Fibroblast of lung (primary cell): ENCODE results near the gene WBP1L. TPM values are rescaled to one million over a fixed set of nuclear protein-coding genes. Genes with fewer than 3 reads are reported as not detected.
"Not testable (repeated sequence)": the region's sequence is repeated elsewhere in the genome, so short reads cannot be mapped to it uniquely, and the experiment has no call there.

ENCODE experiments used
- DNase-seq, 2 donors: peaks; one replicate each; pipeline versions ENCODE4 v3.0.0 to v3.0.0-alpha.2; 2010; ENCODE audit warnings: low read depth in 2 of 2
- H2AFZ ChIP-seq: 2 replicates; pipeline ENCODE4 v1.5.1; 2012; ENCODE audit warnings: low read length, control low read depth, inconsistent platforms
- H3K27ac ChIP-seq: 2 replicates; pipeline ENCODE4 v1.5.1; 2011; ENCODE audit warnings: low read length, control low read depth; ENCODE audit not compliant: insufficient read depth
- H3K27me3 ChIP-seq: 2 replicates; pipeline ENCODE4 v1.5.1; 2011; ENCODE audit warnings: mild to moderate bottlenecking, low read length; ENCODE audit not compliant: control insufficient read depth, insufficient read depth
- H3K36me3 ChIP-seq: 2 replicates; pipeline ENCODE4 v1.5.1; 2011; ENCODE audit warnings: low read length; ENCODE audit not compliant: control insufficient read depth, insufficient read depth
- H3K4me1 ChIP-seq: 2 replicates; pipeline ENCODE4 v1.5.1; 2011; ENCODE audit warnings: low read length; ENCODE audit not compliant: control insufficient read depth, insufficient read depth; ENCODE audit errors: extremely low read depth
- H3K4me2 ChIP-seq: 2 replicates; pipeline ENCODE4 v1.5.1; 2011; ENCODE audit warnings: low read length, control low read depth; ENCODE audit not compliant: insufficient read depth; ENCODE audit errors: extremely low read depth
- H3K4me3 ChIP-seq, 4 experiments: fragments of 200-600 bp in 1 of 4; sonication (generic) in 1 of 4; replicated peaks in 1 of 4; 2 replicates each; pipeline ENCODE4 v1.5.1; 2011 to 2016; ENCODE audit warnings: low read length in 4 of 4, low read depth in 3 of 4, mild to moderate bottlenecking in 3 of 4, control low read depth in 2 of 4, inconsistent platforms in 1 of 4, mixed read lengths in 1 of 4; ENCODE audit not compliant: insufficient read depth in 1 of 4; ENCODE audit errors: control extremely low read depth in 1 of 4
- H3K79me2 ChIP-seq: 2 replicates; pipeline ENCODE4 v1.5.1; 2012; ENCODE audit warnings: mild to moderate bottlenecking, low read length, inconsistent platforms; ENCODE audit not compliant: control insufficient read depth, insufficient read depth
- H3K9ac ChIP-seq: 2 replicates; pipeline ENCODE4 v1.5.1; 2011; ENCODE audit warnings: mild to moderate bottlenecking, low read length, control low read depth; ENCODE audit not compliant: insufficient read depth
- H3K9me3 ChIP-seq: 2 replicates; pipeline ENCODE4 v1.5.1; 2012; ENCODE audit warnings: low read depth, low read length; ENCODE audit not compliant: control insufficient read depth, insufficient read depth
- H4K20me1 ChIP-seq: 2 replicates; pipeline ENCODE4 v1.5.1; 2011; ENCODE audit warnings: low read length; ENCODE audit not compliant: control insufficient read depth, insufficient read depth; ENCODE audit errors: extremely low read depth
- CTCF ChIP-seq, 2 donors: IDR thresholded peaks in 1 of 2; conservative IDR thresholded peaks in 1 of 2; 1 replicate in 1 of 2; 2 replicates in 1 of 2; pipeline ENCODE4 v1.5.1; 2011 to 2012; ENCODE audit warnings: low read length in 2 of 2, control low read depth in 1 of 2, inconsistent platforms in 1 of 2, low read depth in 1 of 2, mild to moderate bottlenecking in 1 of 2
- EZH2 ChIP-seq: IDR thresholded peaks from 2 replicates; pipeline ENCODE4 v1.5.1; 2012; ENCODE audit warnings: low read length, control low read depth, mild to moderate bottlenecking; ENCODE audit errors: missing control alignments
- polyA plus RNA-seq, 2 donors: library from polyadenylated mRNA; depleted of rRNA in 1 of 2; stranded (reverse) in 1 of 2; unstranded in 1 of 2; fragments of >200 nt; gene quantifications; 2 replicates each; pipeline ENCODE4 v1.2.1, GENCODE V29; 2011 to 2012; ENCODE audit warnings: missing spikeins in 1 of 2
- total RNA-seq: library from RNA; depleted of rRNA; stranded (reverse); fragments of >200 nt; gene quantifications from 2 replicates; pipeline ENCODE4 v1.2.1, GENCODE V29; 2014

Gene WBP1L
- total and polyA plus RNA-seq, 2 donors (not counting 1 experiment from before 2014, with no cell fraction given) = 36.8 to 40.0 TPM

- H3K36me3 ChIP-seq = no peaks in the 10 kb centered on the region
- no peaks in the 10 kb centered on the region for H3K27me3 ChIP-seq
- H3K9ac ChIP-seq = no peak overlapping the region
- no peak overlapping the region for H3K4me3 ChIP-seq
- no peak for TF ChIP-seq EZH2
- no peak for TF ChIP-seq CTCF (conservative IDR thresholded peaks at IDR 0.05 in 1 of 2, IDR thresholded peaks at IDR 0.05 in 1 of 2; ENCODE audit: low read depth in 1 of 2, low read length in 2 of 2)
- no peak overlapping the region for H3K27ac ChIP-seq
- no peak for DNase-seq
- H3K79me2 ChIP-seq = peaks cover 27% of the 10 kb centered on the region
- H4K20me1 ChIP-seq = no peaks in the 10 kb centered on the region
- no peaks in the 10 kb centered on the region for H3K4me1 ChIP-seq
- no peak overlapping the region for H3K4me2 ChIP-seq
- H3K9me3 ChIP-seq = no peaks in the 10 kb centered on the region
- no peak overlapping the region for H2AFZ ChIP-seq
Observed at GRCh38 chr10:102741726-102742237, 2.0 kb upstream of the WBP1L start.

- not testable (repeated sequence) for H3K4me2 ChIP-seq, H3K9ac ChIP-seq, H3K9me3 ChIP-seq, H3K27ac ChIP-seq, H3K4me1 ChIP-seq, H2AFZ ChIP-seq, H4K20me1 ChIP-seq, H3K36me3 ChIP-seq, H3K27me3 ChIP-seq, DNase-seq, H3K4me3 ChIP-seq
- H3K79me2 ChIP-seq = peaks cover 30% of the 10 kb centered on the region
Observed at GRCh38 chr10:102742313-102742712, 1.4 kb upstream of the WBP1L start.

- no peak for TF ChIP-seq EZH2
- no peak for TF ChIP-seq CTCF (conservative IDR thresholded peaks at IDR 0.05 in 1 of 2, IDR thresholded peaks at IDR 0.05 in 1 of 2; ENCODE audit: low read depth in 1 of 2, low read length in 2 of 2)
- H3K79me2 ChIP-seq = peaks cover 31% of the 10 kb centered on the region
- no peak for DNase-seq
- no peak overlapping the region for H3K9ac ChIP-seq
- H3K4me1 ChIP-seq = no peaks in the 10 kb centered on the region
- H3K27me3 ChIP-seq = no peaks in the 10 kb centered on the region
- H3K36me3 ChIP-seq = no peaks in the 10 kb centered on the region
- no peaks in the 10 kb centered on the region for H4K20me1 ChIP-seq
- H3K9me3 ChIP-seq = no peaks in the 10 kb centered on the region
- peak overlapping the region; percentile 97 for H2AFZ ChIP-seq
- H3K27ac ChIP-seq = peak overlapping the region; percentile 34
- H3K4me3 ChIP-seq = peak overlapping the region in 2 of 4 experiments; percentile 31 to 55
- no peak overlapping the region for H3K4me2 ChIP-seq
Observed at GRCh38 chr10:102743078-102743587, 615 bp upstream of the WBP1L start.
